GM23248 (cell line): ENCODE data around the gene LAMA2.

Experiments
- EZH2 ChIP-seq: fragments of 200-600 bp; sonication (generic); IDR thresholded peaks from 2 replicates; pipeline ENCODE4 v1.6.1; 2018; ENCODE audit warnings: antibody characterized with exemption, mild to moderate bottlenecking; ENCODE audit not compliant: insufficient read depth, poor library complexity, severe bottlenecking
- EZH2phosphoT487 ChIP-seq: fragments of 200-600 bp; sonication (generic); IDR thresholded peaks from 2 replicates; pipeline ENCODE4 v1.6.1; 2018; ENCODE audit warnings: antibody characterized with exemption, moderate library complexity, mild to moderate bottlenecking, low read depth; ENCODE audit not compliant: insufficient read depth

- TF ChIP-seq EZH2 (no peak), EZH2phosphoT487 (no peak)
Observed at GRCh38 chr6:129184808-129185366, 301.9 kb downstream of the LAMA2 start.
